BLaER1 (cell line): ENCODE data around the gene CASP8AP2.
"Not testable (repeated sequence)": the region's sequence is repeated elsewhere in the genome, so short reads cannot be mapped to it uniquely, and the experiment has no call there.

ENCODE experiments used
- H3K27ac ChIP-seq: shearing (Covaris generic); formaldehyde crosslinking; 2 replicates; pipeline ENCODE4 v1.8.1; 2022
- H3K27me3 ChIP-seq: shearing (Covaris generic); formaldehyde crosslinking; 2 replicates; pipeline ENCODE4 v1.8.1; 2022
- H3K36me3 ChIP-seq: shearing (Covaris generic); formaldehyde crosslinking; 2 replicates; pipeline ENCODE4 v1.8.1; 2022
- H3K4me1 ChIP-seq: shearing (Covaris generic); formaldehyde crosslinking; 2 replicates; pipeline ENCODE4 v1.8.1; 2022
- H3K4me2 ChIP-seq: shearing (Covaris generic); formaldehyde crosslinking; 2 replicates; pipeline ENCODE4 v1.8.1; 2022
- H3K4me3 ChIP-seq: shearing (Covaris generic); formaldehyde crosslinking; 2 replicates; pipeline ENCODE4 v1.8.1; 2022
- H3K9ac ChIP-seq: shearing (Covaris generic); formaldehyde crosslinking; 2 replicates; pipeline ENCODE4 v1.8.1; 2022
- H3K9me3 ChIP-seq: shearing (Covaris generic); formaldehyde crosslinking; 2 replicates; pipeline ENCODE4 v1.8.1; 2022
- H4K20me1 ChIP-seq: shearing (Covaris generic); formaldehyde crosslinking; 2 replicates; pipeline ENCODE4 v1.8.1; 2022
- Cebpa-rat ChIP-seq: shearing (Covaris generic); IDR thresholded peaks from 2 replicates; pipeline ENCODE4 v1.8.1; 2022

CASP8AP2 gene

DNA sequence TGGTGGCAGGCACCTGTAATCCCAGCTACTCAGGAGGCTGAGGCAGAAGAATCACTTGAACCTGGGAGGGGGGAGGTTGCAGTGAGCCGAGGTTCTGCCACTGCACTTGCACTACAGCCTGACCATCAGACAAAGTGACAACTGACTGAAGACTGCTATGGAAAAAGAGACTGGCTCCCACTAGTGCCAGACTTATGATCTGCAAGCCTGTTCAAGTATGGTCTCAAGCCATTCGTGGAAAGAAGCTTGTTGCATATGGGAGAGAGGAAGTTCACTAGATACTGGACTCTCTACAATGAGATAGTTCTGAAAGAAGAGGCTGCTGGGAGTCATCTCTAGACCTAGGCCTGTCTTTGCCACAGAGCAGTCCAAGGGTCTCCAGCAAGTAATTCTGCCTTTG is 36.8 kb upstream of the CASP8AP2 start:
- H3K4me1 ChIP-seq, result peaks cover 33% of the 10 kb centered on the region
- H3K36me3 ChIP-seq, result peaks cover 32% of the 10 kb centered on the region

DNA sequence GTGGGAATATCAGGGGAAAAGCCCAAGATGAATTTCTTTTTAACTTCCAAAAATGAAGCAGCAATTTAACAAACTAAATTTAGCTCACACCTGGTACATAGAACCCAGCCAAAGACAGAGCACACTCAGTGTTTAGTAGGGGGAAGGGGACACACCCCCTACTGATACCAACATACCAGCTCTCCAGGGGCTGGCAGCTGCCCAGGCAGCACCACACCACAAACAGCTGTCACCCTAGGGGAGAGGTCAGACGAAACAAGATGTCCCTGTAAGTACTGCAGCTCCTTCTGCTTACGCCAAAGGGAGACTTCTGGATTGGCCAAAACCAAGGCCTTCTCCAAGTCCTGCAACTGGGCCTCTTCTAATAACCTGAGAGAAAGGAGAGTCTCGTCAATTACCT is 36.1 kb upstream of the CASP8AP2 start:
- Histone ChIP-seq H3K4me3 (no peak overlapping the region), H3K27me3 (no peaks in the 10 kb centered on the region), H3K9me3 (no peaks in the 10 kb centered on the region), H3K27ac (no peak overlapping the region), H3K36me3 (peaks cover 25% of the 10 kb centered on the region), H4K20me1 (peaks cover 31% of the 10 kb centered on the region), H3K9ac (no peak overlapping the region), H3K4me2 (peak overlapping the region; percentile 67), H3K4me1 (peaks cover 33% of the 10 kb centered on the region)
- TF ChIP-seq Cebpa-rat, result no peak

More for the DNA sequence above, 36.8 kb upstream of the CASP8AP2 start:
- H3K4me3 ChIP-seq, result no peak overlapping the region
- H3K27ac ChIP-seq, result no peak overlapping the region
- no peaks in the 10 kb centered on the region for H3K27me3 ChIP-seq
- H3K9ac ChIP-seq, result no peak overlapping the region
- H4K20me1 ChIP-seq, result peaks cover 31% of the 10 kb centered on the region
- peak overlapping the region; percentile 67 for H3K4me2 ChIP-seq
- no peak for TF ChIP-seq Cebpa-rat
- no peaks in the 10 kb centered on the region for H3K9me3 ChIP-seq

DNA sequence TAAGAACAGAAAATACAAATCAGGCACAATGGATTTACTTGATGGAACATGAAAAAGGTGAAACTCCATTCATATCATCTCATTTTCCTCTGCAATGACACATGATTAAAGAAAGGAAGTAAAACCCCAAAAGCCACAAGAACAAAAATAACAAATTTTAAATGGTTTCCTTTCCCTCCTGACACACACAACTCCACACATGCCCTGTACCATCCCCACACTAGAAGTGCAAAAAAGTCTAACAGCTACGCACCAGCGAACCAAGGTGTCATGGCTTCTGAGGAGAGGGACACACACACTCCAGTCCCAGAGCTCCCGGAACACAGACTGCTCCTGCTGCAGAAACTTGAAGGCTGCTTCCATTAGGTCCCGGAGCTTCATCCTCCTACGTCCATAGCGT is 35.4 kb upstream of the CASP8AP2 start:
- Histone ChIP-seq H3K9ac (no peak overlapping the region), H3K4me1 (peaks cover 33% of the 10 kb centered on the region), H3K4me3 (0 out of 2 replicates have a peak overlapping the region, but pooled peaks have one; percentile 28), H3K36me3 (peaks cover 26% of the 10 kb centered on the region), H4K20me1 (peaks cover 31% of the 10 kb centered on the region), H3K27me3 (no peaks in the 10 kb centered on the region), H3K4me2 (peak overlapping the region; percentile 67), H3K9me3 (no peaks in the 10 kb centered on the region), H3K27ac (no peak overlapping the region)
- TF ChIP-seq Cebpa-rat, result no peak

DNA sequence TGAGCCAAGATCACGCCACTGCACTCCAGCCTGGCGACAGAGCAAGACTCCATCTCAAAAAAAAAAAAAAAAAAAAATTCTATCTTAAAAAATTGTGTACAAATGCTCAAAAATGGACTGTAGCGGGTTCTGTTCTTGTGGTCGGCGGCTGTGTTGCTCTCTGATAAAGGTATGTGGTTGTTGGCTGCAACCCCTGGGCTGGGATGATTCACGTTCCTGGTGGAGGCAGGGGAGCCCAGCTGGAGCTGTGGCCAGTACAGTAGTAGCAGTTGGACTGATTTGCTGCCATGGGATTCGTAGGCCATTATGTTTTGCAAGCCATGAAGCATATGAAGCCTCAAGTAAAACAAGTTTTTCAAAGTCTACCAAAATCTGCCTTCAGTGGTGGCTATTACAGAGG is 32.4 kb upstream of the CASP8AP2 start:
- H3K27me3 ChIP-seq, result no peaks in the 10 kb centered on the region
- peaks cover 31% of the 10 kb centered on the region for H4K20me1 ChIP-seq
- no peak overlapping the region for H3K27ac ChIP-seq
- peaks cover 33% of the 10 kb centered on the region for H3K36me3 ChIP-seq
- H3K9me3 ChIP-seq, result no peaks in the 10 kb centered on the region
- H3K4me2 ChIP-seq, result no peak overlapping the region
- H3K9ac ChIP-seq, result no peak overlapping the region
- no peak for TF ChIP-seq Cebpa-rat
- H3K4me3 ChIP-seq, result no peak overlapping the region
- peaks cover 33% of the 10 kb centered on the region for H3K4me1 ChIP-seq

DNA sequence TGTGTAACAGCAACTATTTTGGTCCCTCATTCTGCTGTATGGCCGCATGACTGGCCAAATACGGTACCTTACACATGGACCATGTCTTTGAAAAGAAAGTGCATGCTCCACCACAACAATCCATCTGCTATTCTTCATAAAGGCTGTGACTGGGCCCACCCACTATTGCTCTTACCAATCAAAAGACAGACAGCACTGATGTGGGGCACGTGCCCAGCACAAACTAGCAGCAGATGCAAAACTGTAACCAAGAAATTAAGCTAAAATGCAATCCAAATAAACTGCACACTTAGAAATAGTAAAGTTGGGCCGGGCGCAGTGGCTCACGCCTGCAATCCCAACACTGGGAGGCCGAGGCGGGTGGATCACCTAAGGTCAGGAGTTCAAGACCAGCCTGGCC is 30.6 kb upstream of the CASP8AP2 start:
- H3K4me3 ChIP-seq, result no peak overlapping the region
- H3K4me1 ChIP-seq, result peaks cover 23% of the 10 kb centered on the region
- no peaks in the 10 kb centered on the region for H3K27me3 ChIP-seq
- H3K27ac ChIP-seq, result no peak overlapping the region
- H3K4me2 ChIP-seq, result no peak overlapping the region
- peaks cover 33% of the 10 kb centered on the region for H3K36me3 ChIP-seq
- no peaks in the 10 kb centered on the region for H3K9me3 ChIP-seq
- no peak for TF ChIP-seq Cebpa-rat
- peaks cover 30% of the 10 kb centered on the region for H4K20me1 ChIP-seq
- H3K9ac ChIP-seq, result no peak overlapping the region

DNA sequence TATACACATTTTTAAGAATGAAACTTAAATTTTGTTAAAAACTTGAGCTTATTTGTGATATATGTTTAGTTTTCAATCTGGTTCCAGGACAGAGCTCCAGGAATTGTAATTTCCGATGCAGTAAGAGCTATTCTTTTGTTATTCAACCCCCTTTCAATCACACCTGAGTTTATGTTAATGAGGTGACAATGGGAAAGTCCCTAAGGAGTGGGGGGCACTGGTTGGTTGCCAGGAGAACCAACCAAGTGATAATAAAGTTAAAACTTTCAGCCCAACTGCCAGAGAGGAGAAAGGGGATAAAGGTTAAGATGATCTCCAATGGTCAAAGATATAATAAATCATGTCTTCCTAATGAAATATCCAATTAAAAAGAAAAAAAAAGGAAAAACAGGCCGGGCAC is 29.9 kb upstream of the CASP8AP2 start:
- H3K27me3 ChIP-seq, result no peaks in the 10 kb centered on the region
- no peak overlapping the region for H3K9ac ChIP-seq
- H3K27ac ChIP-seq, result no peak overlapping the region
- no peak for TF ChIP-seq Cebpa-rat
- peaks cover 33% of the 10 kb centered on the region for H3K36me3 ChIP-seq
- no peaks in the 10 kb centered on the region for H3K9me3 ChIP-seq
- no peak overlapping the region for H3K4me3 ChIP-seq
- peaks cover 16% of the 10 kb centered on the region for H3K4me1 ChIP-seq
- H3K4me2 ChIP-seq, result no peak overlapping the region
- peaks cover 30% of the 10 kb centered on the region for H4K20me1 ChIP-seq

DNA sequence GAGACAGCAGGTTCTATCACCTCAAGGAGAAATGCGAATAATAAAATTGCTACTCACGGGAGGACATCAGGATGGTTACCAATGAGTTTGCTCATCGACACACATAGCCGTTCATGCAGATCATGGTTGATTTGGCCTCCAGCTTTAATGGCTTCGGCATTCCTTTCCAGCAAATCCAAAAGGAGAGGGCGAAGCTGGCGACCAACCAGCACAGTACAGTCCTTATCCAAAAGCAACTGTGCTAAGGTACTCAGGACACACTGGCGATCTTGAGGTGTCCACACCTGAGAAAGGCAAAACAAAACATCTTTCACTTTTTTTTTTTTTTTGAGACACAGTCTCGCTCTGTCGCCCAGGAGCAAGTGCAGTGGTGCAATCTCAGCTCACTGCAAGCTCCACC is 26.4 kb upstream of the CASP8AP2 start:
- H3K36me3 ChIP-seq, result peaks cover 33% of the 10 kb centered on the region

DNA sequence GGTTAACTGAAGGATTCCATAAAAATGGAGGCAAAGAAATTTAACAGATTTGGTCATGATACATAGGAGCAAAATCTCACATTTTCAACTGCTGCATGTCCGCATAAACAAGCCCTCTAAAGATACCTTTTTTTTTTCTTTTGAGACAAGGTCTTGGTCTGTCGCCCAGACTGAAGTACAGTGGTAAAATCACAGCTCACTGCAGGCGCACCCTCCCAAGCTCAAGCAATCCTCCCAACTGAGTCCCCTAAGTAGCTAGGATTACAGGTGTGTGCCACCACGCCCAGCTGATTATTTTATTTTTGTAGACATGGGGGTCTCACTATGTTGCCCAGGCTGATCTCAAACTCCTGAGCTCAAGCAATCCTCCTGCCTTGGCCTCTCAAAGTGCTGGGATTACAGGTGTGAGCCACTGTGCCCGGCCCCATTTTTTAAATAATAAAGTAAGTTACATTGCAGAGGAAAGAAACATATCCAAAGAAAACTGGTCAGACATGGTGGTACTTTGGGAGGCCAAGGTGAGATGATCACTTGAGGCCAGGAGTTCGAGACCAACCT is 23.8 kb upstream of the CASP8AP2 start:
- Histone ChIP-seq H3K36me3 (peaks cover 16% of the 10 kb centered on the region; the same call in 1 of the 2 replicates), H4K20me1 (peaks cover 64% of the 10 kb centered on the region), H3K27me3 (no peaks in the 10 kb centered on the region), H3K9me3 (no peaks in the 10 kb centered on the region), H3K4me2 (no peak overlapping the region), H3K4me1 (peaks cover 7% of the 10 kb centered on the region), H3K9ac (no peak overlapping the region), H3K4me3 (no peak overlapping the region), H3K27ac (no peak overlapping the region)
- TF ChIP-seq Cebpa-rat, result no peak

More for the DNA sequence above, 26.4 kb upstream of the CASP8AP2 start:
- Histone ChIP-seq H3K4me1 (peaks cover 7% of the 10 kb centered on the region), H4K20me1 (peaks cover 48% of the 10 kb centered on the region), H3K27ac (no peak overlapping the region), H3K27me3 (no peaks in the 10 kb centered on the region), H3K4me3 (no peak overlapping the region), H3K9me3 (no peaks in the 10 kb centered on the region), H3K4me2 (no peak overlapping the region), H3K9ac (no peak overlapping the region)
- no peak for TF ChIP-seq Cebpa-rat

DNA sequence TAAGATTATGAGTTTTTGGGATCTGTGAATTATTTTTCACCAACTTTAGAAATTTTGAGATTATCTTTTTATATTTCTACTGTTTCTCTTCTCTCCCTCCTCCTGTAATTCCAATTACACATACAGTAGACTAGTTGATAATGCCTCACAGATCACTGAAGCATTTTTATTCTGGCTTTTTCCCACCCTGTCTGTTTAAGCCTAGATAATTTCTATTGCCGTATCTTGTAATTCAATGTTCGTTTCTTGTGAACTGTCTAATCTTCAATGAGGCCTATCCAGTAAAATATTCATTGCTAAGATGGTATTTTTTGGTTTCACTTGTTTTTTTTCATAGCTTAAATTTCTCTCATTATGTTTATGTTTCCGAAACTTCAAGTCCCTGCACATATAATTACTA is 22.1 kb upstream of the CASP8AP2 start:
- H3K4me1 ChIP-seq, result peaks cover 7% of the 10 kb centered on the region
- no peak overlapping the region for H3K27ac ChIP-seq
- TF ChIP-seq Cebpa-rat, result no peak
- H3K27me3 ChIP-seq, result no peaks in the 10 kb centered on the region
- no peaks in the 10 kb centered on the region for H3K36me3 ChIP-seq
- H4K20me1 ChIP-seq, result peaks cover 78% of the 10 kb centered on the region
- no peak overlapping the region for H3K9ac ChIP-seq
- no peaks in the 10 kb centered on the region for H3K9me3 ChIP-seq
- H3K4me2 ChIP-seq, result no peak overlapping the region
- H3K4me3 ChIP-seq, result no peak overlapping the region

DNA sequence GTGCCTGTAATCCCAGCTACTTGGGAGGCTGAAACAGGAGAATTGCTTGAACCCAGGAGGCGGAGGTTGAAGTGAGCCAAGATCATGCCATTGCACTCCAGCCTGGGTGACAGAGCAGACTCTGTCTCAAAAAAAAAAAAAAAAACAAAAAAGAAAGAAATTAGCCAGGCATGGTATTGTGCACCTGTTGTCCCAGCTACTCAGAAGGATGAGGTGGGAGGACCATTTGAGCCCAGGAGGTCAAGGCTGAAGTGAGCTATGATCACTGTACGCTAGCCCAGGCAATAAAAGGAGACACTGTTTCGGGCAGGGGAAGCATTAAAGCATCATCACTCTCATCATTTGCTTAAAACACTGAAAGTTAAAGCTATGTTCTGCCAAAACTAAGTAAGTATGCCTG is 16.3 kb upstream of the CASP8AP2 start:
- not testable (repeated sequence) for H3K4me2 ChIP-seq, H3K9ac ChIP-seq, H3K9me3 ChIP-seq, H3K27ac ChIP-seq, H3K4me3 ChIP-seq, H3K27me3 ChIP-seq, H3K36me3 ChIP-seq
- H3K4me1 ChIP-seq, result peaks cover 18% of the 10 kb centered on the region
- peaks cover 83% of the 10 kb centered on the region for H4K20me1 ChIP-seq

DNA sequence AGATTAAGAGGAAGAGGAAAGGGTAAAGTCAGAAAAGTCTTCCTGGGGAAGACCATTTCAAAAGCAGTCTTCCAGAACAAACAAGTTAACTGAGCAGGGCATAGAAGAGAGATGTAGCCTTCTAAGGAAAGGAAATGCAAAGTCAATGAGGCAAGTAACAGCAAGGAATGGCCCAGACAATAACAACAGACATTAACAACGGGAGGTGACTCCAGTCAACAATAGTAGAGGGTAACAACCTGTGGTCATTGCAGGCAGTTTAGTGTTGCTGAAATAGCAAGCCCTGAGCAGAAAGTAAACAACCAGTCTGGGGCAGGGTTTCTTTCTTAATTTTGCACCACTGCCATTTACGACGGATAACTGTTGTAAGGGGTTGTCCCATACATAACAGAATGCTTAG is 12.2 kb upstream of the CASP8AP2 start:
- no peak overlapping the region for H3K27ac ChIP-seq
- H3K4me2 ChIP-seq, result peak overlapping the region; percentile 73
- no peaks in the 10 kb centered on the region for H3K9me3 ChIP-seq
- peak overlapping the region; percentile 19; the same call in 1 of the 2 replicates for H3K9ac ChIP-seq
- TF ChIP-seq Cebpa-rat, result no peak
- peak overlapping the region; percentile 80; the same call in 1 of the 2 replicates for H3K4me3 ChIP-seq
- no peaks in the 10 kb centered on the region for H3K27me3 ChIP-seq
- H4K20me1 ChIP-seq, result peaks cover 54% of the 10 kb centered on the region
- 0 out of 2 replicates have a peak, but pooled peaks cover 9% of the 10 kb centered on the region for H3K36me3 ChIP-seq
- H3K4me1 ChIP-seq, result peaks cover 25% of the 10 kb centered on the region
